HCT116 (cell line): ENCODE measurements around the gene ENOX1. TPM values are rescaled to one million over a fixed set of nuclear protein-coding genes. Genes with fewer than 3 reads are reported as not detected.

Experiments used
- ATAC-seq: fragments of 200-7000 bp; cut with Tn5 transposase; 2 replicates; pipeline ENCODE4 v1.9.1; 2020; ENCODE audit warnings: mild to moderate bottlenecking, moderate library complexity
- BruUV-seq: library from RNA; stranded (reverse); fragments of 400-500 nt; replicated peaks from 2 replicates; lab custom pipeline; 2021; lab: Mats Ljungman, UMichigan
- CTCF ChIA-PET: fragments of 300-600 bp; sonication (Branson Sonifier 250); formaldehyde crosslinking; loops from one replicate; lab custom pipeline; 2021; ENCODE audit warnings: antibody characterized with exemption; lab: Charles Lee
- POLR2A ChIA-PET: fragments of 300-600, 350-600 bp; sonication (Branson Sonifier 250); formaldehyde crosslinking; loops from one replicate; lab custom pipeline; 2021; ENCODE audit warnings: antibody characterized with exemption; lab: Charles Lee
- RAD21 ChIA-PET, 2 experiments: fragments of 300-600 bp; sonication (Branson Sonifier 250); formaldehyde crosslinking; loops; one replicate each; lab custom pipeline; 2023; ENCODE audit warnings: low total read pairs in 2 of 2; ENCODE audit not compliant: uncharacterized antibody in 2 of 2, unreplicated experiment in 2 of 2, low non-redundant PET in 1 of 2; lab: Charles Lee
- DNase-seq: peaks from one replicate; pipeline ENCODE4 v3.0.0-alpha.2; 2010; ENCODE audit warnings: low read depth, low spot score
- H2AFZ ChIP-seq: fragments of 200-600 bp; shearing (Covaris generic), sonication (generic); 2 replicates; pipeline ENCODE4 v1.6.1; 2017; ENCODE audit warnings: low read depth, mixed run types, mixed read lengths, antibody characterized with exemption, low read length; ENCODE audit not compliant: poor library complexity, severe bottlenecking
- H3K27ac ChIP-seq: 2 replicates; pipeline ENCODE4 v1.5.1; 2012; ENCODE audit warnings: low read depth, low read length
- H3K27me3 ChIP-seq: fragments of 200-600 bp; sonication (generic); 2 replicates; pipeline ENCODE4 v1.6.1; 2016; ENCODE audit warnings: mixed run types, low read length, mixed read lengths; ENCODE audit not compliant: insufficient read depth
- H3K36me3 ChIP-seq, 2 experiments: fragments of 200-500 bp in 1 of 2; fragments of 200-600 bp in 1 of 2; sonication (Bioruptor generic) in 1 of 2; sonication (generic) in 1 of 2; 2 replicates each; pipeline versions ENCODE4 v1.5.1 to v1.6.1; 2014 to 2016; ENCODE audit warnings: low read length in 2 of 2, inconsistent platforms in 1 of 2, mixed read lengths in 1 of 2, mixed run types in 1 of 2; ENCODE audit not compliant: insufficient read depth in 2 of 2, control insufficient read depth in 1 of 2
- H3K4me1 ChIP-seq, 2 experiments: fragments of 200-600 bp in 1 of 2; sonication (generic) in 1 of 2; 2 replicates each; pipeline versions ENCODE4 v1.5.1 to v1.6.1; 2012 to 2017; ENCODE audit warnings: low read length in 2 of 2, inconsistent platforms in 1 of 2, mild to moderate bottlenecking in 1 of 2, mixed read lengths in 1 of 2, mixed run types in 1 of 2, moderate library complexity in 1 of 2; ENCODE audit not compliant: insufficient read depth in 2 of 2, control insufficient read depth in 1 of 2
- H3K4me2 ChIP-seq: fragments of 200-600 bp; sonication (generic); 2 replicates; pipeline ENCODE4 v1.6.1; 2017; ENCODE audit warnings: mixed run types, low read length, mixed read lengths
- H3K4me3 ChIP-seq, 2 experiments: fragments of 200-600 bp in 1 of 2; sonication (generic) in 1 of 2; replicated peaks in 1 of 2; 2 replicates each; pipeline ENCODE4 v1.5.1; 2011 to 2016; ENCODE audit warnings: low read length in 2 of 2, control low read depth in 1 of 2, low read depth in 1 of 2, mild to moderate bottlenecking in 1 of 2, mixed read lengths in 1 of 2, mixed run types in 1 of 2
- H3K79me2 ChIP-seq: fragments of 200-600 bp; sonication (generic); 2 replicates; pipeline ENCODE4 v1.6.1; 2017; ENCODE audit warnings: mild to moderate bottlenecking, mixed run types, low read length, moderate library complexity, mixed read lengths; ENCODE audit not compliant: insufficient read depth
- H3K9ac ChIP-seq: fragments of 200-600 bp; sonication (generic); 2 replicates; pipeline ENCODE4 v1.6.1; 2016; ENCODE audit warnings: low read length, mixed read lengths
- H3K9me2 ChIP-seq: fragments of 200-600 bp; sonication (generic), shearing (Covaris generic); 2 replicates; pipeline ENCODE4 v1.6.1; 2017; ENCODE audit warnings: mixed run types, mild to moderate bottlenecking, moderate library complexity; ENCODE audit not compliant: insufficient read depth
- H3K9me3 ChIP-seq, 2 experiments: fragments of 200-500 bp in 1 of 2; fragments of 200-600 bp in 1 of 2; sonication (Bioruptor generic) in 1 of 2; sonication (generic) in 1 of 2; 2 replicates each; pipeline ENCODE4 v1.6.1; 2014 to 2017; ENCODE audit warnings: low read length in 2 of 2, mixed read lengths in 2 of 2, inconsistent platforms in 1 of 2, low read depth in 1 of 2, mild to moderate bottlenecking in 1 of 2, mixed run types in 1 of 2, moderate library complexity in 1 of 2; ENCODE audit not compliant: control insufficient read depth in 1 of 2, insufficient read depth in 1 of 2
- H4K20me1 ChIP-seq: fragments of 200-600 bp; sonication (generic), shearing (Covaris generic); 2 replicates; pipeline ENCODE4 v1.6.1; 2017; ENCODE audit warnings: mixed run types, mild to moderate bottlenecking, moderate library complexity; ENCODE audit not compliant: insufficient read depth
- ATF3 ChIP-seq: IDR thresholded peaks from 2 replicates; pipeline ENCODE4 v1.6.1; 2012
- CBX3 ChIP-seq: IDR thresholded peaks from 2 replicates; pipeline ENCODE4 v1.6.1; 2012; ENCODE audit warnings: low read depth
- CEBPB ChIP-seq: IDR thresholded peaks from 2 replicates; pipeline ENCODE4 v1.6.1; 2012; ENCODE audit warnings: low read depth
- EZH2 ChIP-seq: fragments of 200-600 bp; sonication (generic); IDR thresholded peaks from 2 replicates; pipeline ENCODE4 v1.6.1; 2017; ENCODE audit warnings: antibody characterized with exemption, mixed run types
- EZH2phosphoT487 ChIP-seq: fragments of 200-600 bp; IDR thresholded peaks from 2 replicates; pipeline ENCODE4 v1.6.1; 2018; ENCODE audit warnings: antibody characterized with exemption, borderline replicate concordance
- FOSL1 ChIP-seq: IDR thresholded peaks from 2 replicates; pipeline ENCODE4 v1.6.1; 2012; ENCODE audit warnings: low read depth
- JUND ChIP-seq: IDR thresholded peaks from 2 replicates; pipeline ENCODE4 v1.6.1; 2012
- POLR2A ChIP-seq: IDR thresholded peaks from 2 replicates; pipeline ENCODE4 v1.7.0; 2011; ENCODE audit warnings: borderline replicate concordance; ENCODE audit not compliant: insufficient read depth, insufficient read length; ENCODE audit errors: extremely low read depth
- POLR2AphosphoS5 ChIP-seq: IDR thresholded peaks from 2 replicates; pipeline ENCODE4 v1.6.1; 2011; ENCODE audit warnings: mild to moderate bottlenecking, low read depth, low read length, moderate library complexity
- REST ChIP-seq: IDR thresholded peaks from 2 replicates; pipeline ENCODE4 v1.6.1; 2012; ENCODE audit warnings: low read depth
- SP1 ChIP-seq: IDR thresholded peaks from 2 replicates; pipeline ENCODE4 v1.6.1; 2012; ENCODE audit warnings: low read depth
- SRF ChIP-seq: IDR thresholded peaks from 2 replicates; pipeline ENCODE4 v1.6.1; 2012; ENCODE audit warnings: low read depth
- YY1 ChIP-seq: IDR thresholded peaks from 2 replicates; pipeline ENCODE4 v1.6.1; 2011; ENCODE audit warnings: low read length, low read depth, moderate library complexity, mild to moderate bottlenecking; ENCODE audit not compliant: insufficient replicate concordance; ENCODE audit errors: extremely low read depth
- ZFX ChIP-seq: fragments of 450-650 bp; IDR thresholded peaks from 2 replicates; pipeline ENCODE4 v1.6.1; 2017
- ZNF274 ChIP-seq: fragments of 200-500 bp; sonication (Bioruptor generic); IDR thresholded peaks from 2 replicates; pipeline ENCODE4 v1.6.1; 2014; ENCODE audit warnings: mild to moderate bottlenecking, low read depth, low read length, inconsistent platforms
- intact Hi-C: fragments of 100-400 bp; cut with micrococcal nuclease; formaldehyde crosslinking; loops from 2 replicates; pipeline ENCODE4 v1.10.0; 2022
- total RNA-seq: library from RNA; stranded (reverse); gene quantifications from one replicate; pipeline ENCODE4 v1.2.1, GENCODE V29; 2021; ENCODE audit not compliant: unreplicated experiment

The ENOX1 gene
- total RNA-seq, 1 experiment from 2014 or later = 4.5 TPM

- intact Hi-C loops = no loop called here
- Histone ChIP-seq H3K9me3 (no peaks in the 10 kb centered on the region), H3K36me3 (no peaks in the 10 kb centered on the region), H3K9me2 (no peaks in the 10 kb centered on the region), H3K27me3 (no peaks in the 10 kb centered on the region; the same call in 1 of the 2 replicates), H3K27ac (no peak overlapping the region), H2AFZ (no peak overlapping the region), H3K4me2 (no peak overlapping the region), H4K20me1 (no peaks in the 10 kb centered on the region), H3K9ac (no peak overlapping the region), H3K4me3 (no peak overlapping the region), H3K79me2 (no peaks in the 10 kb centered on the region), H3K4me1 (no peaks in the 10 kb centered on the region)
- no peak for TF ChIP-seq POLR2A
- RAD21 ChIA-PET = no interaction called here
- DNase-seq (no peak), ATAC-seq (no peak)
- CTCF ChIA-PET = no interaction called here
- POLR2A ChIA-PET = no interaction called here
- no TSS peak for BruUV-seq
These were observed 375.6 kb downstream of the ENOX1 start for GRCh38 chr13:43411211-43411610.

- Histone ChIP-seq H3K4me1 (no peaks in the 10 kb centered on the region), H4K20me1 (no peaks in the 10 kb centered on the region), H3K4me3 (no peak overlapping the region), H3K27ac (no peak overlapping the region), H3K27me3 (no peaks in the 10 kb centered on the region; the same call in 1 of the 2 replicates), H3K9me2 (no peaks in the 10 kb centered on the region), H3K9me3 (no peaks in the 10 kb centered on the region), H3K36me3 (no peaks in the 10 kb centered on the region), H3K9ac (no peak overlapping the region), H3K4me2 (no peak overlapping the region), H3K79me2 (no peaks in the 10 kb centered on the region), H2AFZ (no peak overlapping the region)
- ATAC-seq (no peak), DNase-seq (no peak)
- POLR2A ChIA-PET = no interaction called here
- intact Hi-C loops = no loop called here
- RAD21 ChIA-PET = no interaction called here
- CTCF ChIA-PET = no interaction called here
- no TSS peak for BruUV-seq
- no peak for TF ChIP-seq POLR2A
- TF ChIP-seq EZH2 = no peak
- TF ChIP-seq YY1 = no peak
- TF ChIP-seq CBX3 = no peak
- no peak for TF ChIP-seq JUND
- no peak for TF ChIP-seq SRF
- no peak for TF ChIP-seq REST
- no peak for TF ChIP-seq CEBPB
- TF ChIP-seq POLR2AphosphoS5 = no peak
- no peak for TF ChIP-seq ZNF274
- no peak for TF ChIP-seq SP1
- no peak for TF ChIP-seq ATF3
- no peak for TF ChIP-seq ZFX
- TF ChIP-seq FOSL1 = no peak
- TF ChIP-seq EZH2phosphoT487 = no peak
These were observed 378.5 kb downstream of the ENOX1 start for GRCh38 chr13:43408274-43408673.
